NCI-H146 (cell line): ENCODE measurements around the gene OXA1L.
"Not testable (repeated sequence)": the region's sequence is repeated elsewhere in the genome, so short reads cannot be mapped to it uniquely, and the experiment has no call there.

Experiments
- DNase-seq: peaks from one replicate; lab custom pipeline; 2025; lab: John Stamatoyannopoulos, UW

Gene OXA1L

GRCh38 chr14:22800346-22800745, 33.9 kb downstream of the OXA1L start:
- DNase-seq: no peak

GRCh38 chr14:22801716-22802115, 35.2 kb downstream of the OXA1L start:
- no peak for DNase-seq

GRCh38 chr14:22802860-22803686, 36.6 kb downstream of the OXA1L start:
- no peak for DNase-seq

GRCh38 chr14:22803687-22803974, 37.1 kb downstream of the OXA1L start:
- no peak for DNase-seq

- DNase-seq: not testable (repeated sequence)
Measured at GRCh38 chr14:22805235-22805634, 38.7 kb downstream of the OXA1L start.

GRCh38 chr14:22807432-22808087, 41.1 kb downstream of the OXA1L start:
- no peak for DNase-seq

GRCh38 chr14:22808388-22809209, 42.1 kb downstream of the OXA1L start:
- no peak for DNase-seq

GRCh38 chr14:22811722-22812121, 45.2 kb downstream of the OXA1L start:
- no peak for DNase-seq

GRCh38 chr14:22812744-22813143, 46.3 kb downstream of the OXA1L start:
- DNase-seq: no peak

- no peak for DNase-seq
Measured at GRCh38 chr14:22813145-22813544, 46.7 kb downstream of the OXA1L start.

- DNase-seq: no peak
Measured at GRCh38 chr14:22814373-22814772, 47.9 kb downstream of the OXA1L start.

GRCh38 chr14:22814941-22815713, 48.6 kb downstream of the OXA1L start, which contains the start of gene SLC7A7:
Gene SLC7A7 (minus strand): TSS chr14:22815435. CDS start chr14:22813398, 2,037 bp downstream.
- DNase-seq: no peak

GRCh38 chr14:22819151-22819988, 52.9 kb downstream of the OXA1L start:
- DNase-seq: peak; percentile 50

- DNase-seq: peak; percentile 64
Measured at GRCh38 chr14:22820731-22821130, 54.2 kb downstream of the OXA1L start.

GRCh38 chr14:22821193-22822015, 54.9 kb downstream of the OXA1L start:
- DNase-seq: peak; percentile 72

GRCh38 chr14:22822016-22822570, 55.6 kb downstream of the OXA1L start:
- no peak for DNase-seq
